PC-3 (cell line): ENCODE results near the gene SRSF2.

Experiments used
- EZH2 ChIP-seq: fragments of 300-600 bp; sonication (generic); IDR thresholded peaks from one replicate; pipeline ENCODE4 v1.6.1; 2017; ENCODE audit warnings: antibody characterized with exemption, mild to moderate bottlenecking, low read length; ENCODE audit not compliant: unreplicated experiment
- TF ChIP-seq, protein P1 (sequence below): fragments of 300-600 bp; sonication (generic); conservative IDR thresholded peaks from 2 replicates; pipeline ENCODE4 v1.5.1; 2017; ENCODE audit warnings: antibody characterized with exemption, low read depth, mild to moderate bottlenecking, low read length

DNA sequence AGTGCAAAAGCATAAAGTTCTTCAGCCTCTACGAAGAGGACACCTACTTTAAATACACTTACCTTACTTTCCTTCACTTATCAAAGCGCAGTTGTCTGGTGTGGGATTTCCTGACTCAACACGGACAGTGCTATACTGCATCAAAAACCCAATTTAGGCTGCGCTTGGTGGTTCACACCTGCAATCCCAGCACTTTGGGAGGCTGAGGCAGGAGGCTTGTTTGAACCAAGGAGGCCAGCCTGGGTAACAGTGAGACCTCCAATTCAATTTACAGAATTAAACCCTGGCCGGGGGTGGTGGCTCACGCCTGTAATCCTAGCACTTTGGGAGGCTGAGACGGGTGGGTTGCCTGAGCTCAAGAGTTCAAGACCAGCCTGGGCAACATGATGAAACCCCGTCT is 14.9 kb downstream of the SRSF2 start:
- TF ChIP-seq, protein P1, sequence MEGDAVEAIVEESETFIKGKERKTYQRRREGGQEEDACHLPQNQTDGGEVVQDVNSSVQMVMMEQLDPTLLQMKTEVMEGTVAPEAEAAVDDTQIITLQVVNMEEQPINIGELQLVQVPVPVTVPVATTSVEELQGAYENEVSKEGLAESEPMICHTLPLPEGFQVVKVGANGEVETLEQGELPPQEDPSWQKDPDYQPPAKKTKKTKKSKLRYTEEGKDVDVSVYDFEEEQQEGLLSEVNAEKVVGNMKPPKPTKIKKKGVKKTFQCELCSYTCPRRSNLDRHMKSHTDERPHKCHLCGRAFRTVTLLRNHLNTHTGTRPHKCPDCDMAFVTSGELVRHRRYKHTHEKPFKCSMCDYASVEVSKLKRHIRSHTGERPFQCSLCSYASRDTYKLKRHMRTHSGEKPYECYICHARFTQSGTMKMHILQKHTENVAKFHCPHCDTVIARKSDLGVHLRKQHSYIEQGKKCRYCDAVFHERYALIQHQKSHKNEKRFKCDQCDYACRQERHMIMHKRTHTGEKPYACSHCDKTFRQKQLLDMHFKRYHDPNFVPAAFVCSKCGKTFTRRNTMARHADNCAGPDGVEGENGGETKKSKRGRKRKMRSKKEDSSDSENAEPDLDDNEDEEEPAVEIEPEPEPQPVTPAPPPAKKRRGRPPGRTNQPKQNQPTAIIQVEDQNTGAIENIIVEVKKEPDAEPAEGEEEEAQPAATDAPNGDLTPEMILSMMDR: no peak
- TF ChIP-seq EZH2: no peak
